ENCODE results near the gene NEURL2. TPM values are rescaled to one million over a fixed set of nuclear protein-coding genes. Genes with fewer than 3 reads are reported as not detected.
A peak's percentile ranks its signal among the peaks of the same experiment; 100 is the strongest.

Gene NEURL2
- total and polyA plus RNA-seq, 10 of the 15 experiments (the other 5 are each of a cell fraction or from before 2014, with no cell fraction given): 0.53 to 7.0 (median 2.7) TPM

- no peaks in the 10 kb centered on the region for H3K27me3 ChIP-seq (replicated peaks in 1 of 2; ENCODE audit: control insufficient read depth in 2 of 2, insufficient read depth in 2 of 2, low read length in 1 of 2)
- in situ Hi-C loops (cut with MboI): no loop called here
- intact Hi-C loops (cut with micrococcal nuclease; ENCODE audit: unreplicated experiment): no loop called here
- H3K79me2 ChIP-seq (ENCODE audit: control insufficient read depth, insufficient read depth, low read length): peaks cover 13% of the 10 kb centered on the region
- ChIA-PET CTCF (interaction anchor here (1.0 kb wide), 1 partner anchor 83 kb away, joined by 4 read pairs; no protein-coding TSS in a partner anchor), SMC1A (ENCODE audit: uncharacterized antibody, unreplicated experiment) (no interaction called here), RAD21 (ENCODE audit: unreplicated experiment) (no interaction called here), POLR2A (interaction anchor here (0.8 kb wide), 1 partner anchor 84 kb away, joined by 3 read pairs; no protein-coding TSS in a partner anchor)
- no peaks in the 10 kb centered on the region for H3K9me3 ChIP-seq (replicated peaks; ENCODE audit: control insufficient read depth, insufficient read depth, low read length)
- ATAC-seq: no peak
- no TSS peak for BruUV-seq (replicated peaks)
- H3K4me2 ChIP-seq (ENCODE audit: control insufficient read depth, insufficient read depth): no peak overlapping the region
- FAIRE-seq: no peak
- H2AFZ ChIP-seq (ENCODE audit: control insufficient read depth, low read depth, low read length): no peak overlapping the region
- no peak overlapping the region for H3K4me3 ChIP-seq
- H3K27ac ChIP-seq (ENCODE audit: control insufficient read depth, insufficient read depth): no peak overlapping the region
- 96% methylated on average over 19 of the region's 19 CpGs for WGBS (ENCODE audit: insufficient coverage, insufficient replicate concordance, low lambda C conversion rate, missing lambda C conversion rate)
- H3K36me3 ChIP-seq (ENCODE audit: control insufficient read depth in 2 of 2, insufficient read depth in 2 of 2, low read length in 1 of 2): peaks cover 5 to 11% of the 10 kb centered on the region in 2 experiments; a peak in 2 of 4 replicates
- H3K9ac ChIP-seq (ENCODE audit: control insufficient read depth, insufficient read depth, low read length): no peak overlapping the region
- peaks cover 20% of the 10 kb centered on the region for H3K4me1 ChIP-seq (ENCODE audit: control insufficient read depth, insufficient read depth, low read length)
- DNase-seq (ENCODE audit: low read depth, low spot score): no peak
- peak; percentile 46 for TF ChIP-seq POLR2A (IDR thresholded peaks at IDR 0.05; ENCODE audit: low read depth, low read length)
- no peak for TF ChIP-seq MAX (IDR thresholded peaks at IDR 0.05; ENCODE audit: low read depth, low read length)
- no peaks in the 10 kb centered on the region for H4K20me1 ChIP-seq (ENCODE audit: control insufficient read depth, insufficient read depth)
Observed at GRCh38 chr20:45886590-45887345, 4.2 kb downstream of the NEURL2 start.

DNA sequence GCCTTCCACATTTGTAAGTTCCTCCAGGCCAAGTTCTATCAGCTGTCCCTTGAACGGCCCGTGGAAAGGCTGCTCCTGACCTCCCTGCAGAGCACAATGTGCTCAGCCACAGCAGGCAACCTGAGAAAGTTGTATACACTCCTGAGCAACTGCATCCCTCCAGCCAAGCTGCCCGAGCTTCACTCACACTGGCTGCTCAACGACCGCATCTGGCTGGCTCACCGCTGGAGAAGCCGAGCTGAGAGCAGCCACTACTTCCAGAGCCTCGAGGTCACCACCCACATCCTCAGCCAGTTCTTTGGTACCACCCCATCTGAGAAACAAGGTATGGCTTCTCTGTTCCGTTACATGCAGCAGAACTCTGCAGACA, 7.9 kb downstream of the NEURL2 start:
- 94% methylated on average over 9 of the region's 9 CpGs for WGBS (ENCODE audit: insufficient coverage, insufficient replicate concordance, low lambda C conversion rate, missing lambda C conversion rate)
- no TSS peak for BruUV-seq (replicated peaks)
- Histone ChIP-seq H3K4me3 (no peak overlapping the region), H3K27me3 (replicated peaks in 1 of 2; ENCODE audit: control insufficient read depth in 2 of 2, insufficient read depth in 2 of 2, low read length in 1 of 2) (no peaks in the 10 kb centered on the region), H3K36me3 (ENCODE audit: control insufficient read depth in 2 of 2, insufficient read depth in 2 of 2, low read length in 1 of 2) (peaks cover 5 to 11% of the 10 kb centered on the region in 2 experiments; a peak in 2 of 4 replicates), H3K9me3 (replicated peaks; ENCODE audit: control insufficient read depth, insufficient read depth, low read length) (no peaks in the 10 kb centered on the region), H3K4me2 (ENCODE audit: control insufficient read depth, insufficient read depth) (no peak overlapping the region), H2AFZ (ENCODE audit: control insufficient read depth, low read depth, low read length) (no peak overlapping the region), H3K27ac (ENCODE audit: control insufficient read depth, insufficient read depth) (no peak overlapping the region), H3K9ac (ENCODE audit: control insufficient read depth, insufficient read depth, low read length) (no peak overlapping the region), H3K79me2 (ENCODE audit: control insufficient read depth, insufficient read depth, low read length) (peaks cover 15% of the 10 kb centered on the region), H4K20me1 (ENCODE audit: control insufficient read depth, insufficient read depth) (no peaks in the 10 kb centered on the region), H3K4me1 (ENCODE audit: control insufficient read depth, insufficient read depth, low read length) (peaks cover 12% of the 10 kb centered on the region)
- DNase-seq (ENCODE audit: low read depth, low spot score): no peak
- no peak for ATAC-seq
- intact Hi-C loops (cut with micrococcal nuclease; ENCODE audit: unreplicated experiment): no loop called here
- in situ Hi-C loops (cut with MboI): no loop called here
- no peak for FAIRE-seq
- RAD21 ChIA-PET (ENCODE audit: unreplicated experiment): interaction anchor here (1.3 kb wide), 1 partner anchor 84 kb away, joined by 3 read pairs; no protein-coding TSS in a partner anchor
- POLR2A ChIA-PET: interaction anchor here (1.1 kb wide), 1 partner anchor 10 kb away, joined by 3 read pairs; no protein-coding TSS in a partner anchor
- CTCF ChIA-PET: interaction anchor here (1.0 to 3.2 kb wide), 2 partner anchors 78 to 84 kb away, joined by 3 to 17 read pairs; no protein-coding TSS in a partner anchor
- SMC1A ChIA-PET (ENCODE audit: uncharacterized antibody, unreplicated experiment): interaction anchor here (0.7 to 1.6 kb wide), 2 partner anchors 11 to 41 kb away, joined by 3 to 4 read pairs; no protein-coding TSS in a partner anchor
- no peak for TF ChIP-seq CBX5 (IDR thresholded peaks at IDR 0.05; ENCODE audit: low read depth)
- TF ChIP-seq, protein P1, sequence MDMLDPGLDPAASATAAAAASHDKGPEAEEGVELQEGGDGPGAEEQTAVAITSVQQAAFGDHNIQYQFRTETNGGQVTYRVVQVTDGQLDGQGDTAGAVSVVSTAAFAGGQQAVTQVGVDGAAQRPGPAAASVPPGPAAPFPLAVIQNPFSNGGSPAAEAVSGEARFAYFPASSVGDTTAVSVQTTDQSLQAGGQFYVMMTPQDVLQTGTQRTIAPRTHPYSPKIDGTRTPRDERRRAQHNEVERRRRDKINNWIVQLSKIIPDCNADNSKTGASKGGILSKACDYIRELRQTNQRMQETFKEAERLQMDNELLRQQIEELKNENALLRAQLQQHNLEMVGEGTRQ (IDR thresholded peaks at IDR 0.05; ENCODE audit: borderline replicate concordance, low read depth, low read length): no peak
- TF ChIP-seq CUX1 (IDR thresholded peaks at IDR 0.05; ENCODE audit: insufficient replicate concordance, low read depth, low read length): no peak
- TF ChIP-seq, protein P2, sequence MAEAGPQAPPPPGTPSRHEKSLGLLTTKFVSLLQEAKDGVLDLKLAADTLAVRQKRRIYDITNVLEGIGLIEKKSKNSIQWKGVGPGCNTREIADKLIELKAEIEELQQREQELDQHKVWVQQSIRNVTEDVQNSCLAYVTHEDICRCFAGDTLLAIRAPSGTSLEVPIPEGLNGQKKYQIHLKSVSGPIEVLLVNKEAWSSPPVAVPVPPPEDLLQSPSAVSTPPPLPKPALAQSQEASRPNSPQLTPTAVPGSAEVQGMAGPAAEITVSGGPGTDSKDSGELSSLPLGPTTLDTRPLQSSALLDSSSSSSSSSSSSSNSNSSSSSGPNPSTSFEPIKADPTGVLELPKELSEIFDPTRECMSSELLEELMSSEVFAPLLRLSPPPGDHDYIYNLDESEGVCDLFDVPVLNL (IDR thresholded peaks at IDR 0.05; ENCODE audit: low read depth, low read length): no peak
- TF ChIP-seq ZNF24 (IDR thresholded peaks at IDR 0.05): no peak
- TF ChIP-seq SUPT20H (IDR thresholded peaks at IDR 0.05; ENCODE audit: borderline replicate concordance, control insufficient read depth, low read depth, low read length): no peak
